ENCODE data around the gene UGT2A3.

The UGT2A3 gene

DNA sequence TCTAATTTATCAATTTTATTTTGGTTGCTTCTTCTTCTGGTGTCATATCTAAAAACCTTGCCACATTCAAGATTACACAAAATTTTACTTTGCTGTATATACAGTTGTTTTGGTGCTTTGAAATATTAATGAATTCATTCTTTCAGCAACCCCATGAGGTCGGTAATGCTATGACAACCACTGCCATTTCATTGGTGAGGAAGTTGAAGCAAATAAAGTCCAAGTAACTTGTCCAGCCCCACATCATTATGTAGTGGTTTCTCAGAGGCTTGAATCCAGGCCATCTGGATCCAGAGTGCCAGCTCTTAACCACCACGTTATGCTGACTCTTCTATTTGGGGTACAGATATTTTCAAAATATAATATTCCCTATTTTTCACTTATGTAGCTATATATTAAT, 42.2 kb downstream of the UGT2A3 start:
- no peak for DNase-seq

DNA sequence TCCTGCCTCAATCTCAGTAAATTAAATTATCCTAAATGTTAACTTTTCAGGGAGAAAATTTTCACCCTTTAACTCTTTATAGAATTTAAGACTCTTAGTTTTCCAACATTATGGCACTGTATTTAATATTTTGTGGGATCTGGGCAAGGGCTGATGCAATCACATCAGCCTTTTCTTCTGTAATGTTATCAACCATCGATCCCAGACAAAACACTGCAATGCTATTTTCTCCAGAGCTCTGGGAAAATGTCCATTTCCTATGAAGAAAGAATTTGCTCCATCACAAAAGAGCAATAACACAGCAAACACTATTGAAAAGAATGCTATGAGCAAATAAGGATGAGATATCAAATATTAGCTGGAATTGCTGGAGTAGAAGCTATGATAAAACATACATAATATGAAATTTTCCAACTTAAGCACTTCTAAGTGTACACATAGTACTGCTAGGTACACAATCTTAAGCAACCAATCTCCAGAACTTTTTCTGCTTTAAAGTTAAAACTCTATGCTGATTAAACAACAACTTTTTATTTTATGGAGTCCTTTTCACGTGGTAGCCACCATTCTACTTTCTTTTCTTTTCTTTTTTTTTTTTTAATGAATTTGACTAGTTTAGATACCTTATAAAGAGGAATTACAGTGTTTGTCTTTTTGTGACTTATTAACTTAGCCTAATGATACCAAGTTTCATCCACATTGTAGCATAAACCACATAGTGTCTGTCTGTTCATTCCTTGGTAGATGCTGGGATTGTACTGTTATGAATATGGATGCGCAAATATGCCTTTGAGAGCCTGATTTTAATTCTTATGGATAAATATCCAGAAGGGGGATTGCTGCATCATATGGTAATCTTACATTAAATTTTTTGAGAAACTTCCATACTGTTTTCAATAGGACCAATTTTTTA, 43.6 kb downstream of the UGT2A3 start:
- no peak for DNase-seq

DNA sequence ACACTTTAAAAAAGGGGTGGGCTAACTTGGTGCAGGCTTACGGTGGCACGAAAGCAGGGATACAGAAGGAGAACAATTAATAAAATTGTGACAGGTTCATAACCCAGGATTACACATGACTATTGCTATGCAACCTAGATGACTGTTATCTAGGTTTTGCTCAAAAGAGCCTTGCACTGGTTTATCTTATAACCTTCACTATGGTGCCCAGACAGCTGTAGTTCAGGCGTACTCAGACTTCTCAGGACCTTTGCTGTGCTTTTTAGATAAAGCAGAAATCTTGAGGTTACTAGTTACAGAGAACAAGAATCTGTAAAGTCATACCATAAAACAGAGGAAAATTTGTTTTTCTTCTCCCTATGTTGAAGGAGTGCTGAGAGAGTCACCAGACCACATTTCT, 44.4 kb downstream of the UGT2A3 start:
- no peak for DNase-seq

DNA sequence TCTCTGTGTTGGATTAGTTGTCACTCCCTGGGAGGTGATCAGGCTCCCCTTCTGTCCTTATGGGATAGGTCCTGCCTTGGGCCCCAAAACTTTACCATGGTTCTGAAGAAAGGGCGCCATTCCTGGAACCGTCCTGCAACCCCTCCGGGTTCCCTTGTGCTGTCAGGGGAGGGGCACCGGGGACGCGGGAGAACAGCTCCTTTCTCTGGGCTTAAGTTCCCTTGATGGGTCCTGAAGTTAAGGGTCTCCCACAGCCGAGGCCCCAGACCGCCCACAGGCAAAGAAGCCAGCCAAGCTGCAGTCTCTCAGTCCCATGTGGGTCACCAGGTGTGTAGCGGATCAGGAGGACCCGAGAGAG, 44.8 kb downstream of the UGT2A3 start:
- DNase-seq, result no peak

DNA sequence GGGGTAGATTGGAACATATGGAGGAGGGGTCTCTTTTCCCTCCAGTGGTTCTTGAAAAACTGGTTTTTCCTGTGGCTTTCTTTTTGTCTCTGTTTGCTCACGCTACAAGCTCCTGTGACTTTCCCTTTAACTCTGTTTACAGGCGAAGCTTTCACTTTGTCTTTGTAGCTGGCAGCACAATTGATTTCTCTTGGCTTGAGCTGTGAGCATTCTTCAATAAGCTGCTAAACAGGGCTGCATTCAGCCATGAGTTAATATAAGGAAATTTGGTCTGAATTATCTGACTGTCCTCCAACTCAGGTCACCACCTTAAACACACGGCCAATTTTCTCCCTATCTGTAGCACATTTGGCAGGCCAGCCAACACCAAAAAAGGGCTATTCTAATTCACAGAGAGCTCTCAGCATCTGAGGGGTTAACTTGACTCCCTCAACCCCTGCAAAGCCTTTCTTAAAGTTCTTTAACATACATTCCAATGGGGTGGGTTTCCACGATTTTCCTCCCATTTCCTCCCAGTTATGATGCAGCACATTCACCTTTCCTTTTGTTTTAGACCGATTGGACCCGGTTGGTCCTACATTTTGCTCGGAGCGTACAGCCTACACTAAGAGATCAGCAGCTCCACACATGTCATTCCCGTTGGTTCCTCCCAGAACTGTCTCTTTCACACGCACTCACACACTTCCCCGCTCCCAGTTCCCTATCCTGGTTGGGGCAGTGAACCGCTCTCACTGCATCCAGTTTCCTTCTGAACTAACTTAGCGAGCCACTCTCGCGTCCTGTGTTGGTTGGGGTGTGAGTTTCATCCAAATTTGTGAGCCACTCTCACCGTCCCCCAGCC, 45.4 kb downstream of the UGT2A3 start:
- no peak for DNase-seq

- DNase-seq, result no peak
These were observed 46.0 kb downstream of the UGT2A3 start for GRCh38 chr4:68905598-68905938.

DNA sequence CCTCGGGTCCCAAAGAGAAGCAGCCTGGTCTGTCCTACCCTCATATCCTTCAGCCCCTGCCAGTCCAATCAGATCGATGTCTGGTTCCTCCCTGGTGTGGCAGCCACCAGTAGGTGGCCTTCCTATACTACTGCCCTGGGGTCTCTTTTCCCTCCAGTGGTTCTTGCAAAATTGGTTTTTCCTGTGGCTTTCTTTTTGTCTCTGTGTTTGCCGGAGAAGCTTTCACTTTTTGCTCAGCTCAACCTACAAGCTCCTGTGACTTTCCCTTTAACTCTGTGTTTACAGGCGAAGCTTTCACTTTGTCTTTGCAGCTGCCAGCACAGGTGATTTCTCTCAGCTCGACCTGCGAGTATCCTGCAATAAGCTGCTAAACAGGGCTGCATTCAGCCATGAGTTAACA, 46.8 kb downstream of the UGT2A3 start:
- DNase-seq, result no peak

DNA sequence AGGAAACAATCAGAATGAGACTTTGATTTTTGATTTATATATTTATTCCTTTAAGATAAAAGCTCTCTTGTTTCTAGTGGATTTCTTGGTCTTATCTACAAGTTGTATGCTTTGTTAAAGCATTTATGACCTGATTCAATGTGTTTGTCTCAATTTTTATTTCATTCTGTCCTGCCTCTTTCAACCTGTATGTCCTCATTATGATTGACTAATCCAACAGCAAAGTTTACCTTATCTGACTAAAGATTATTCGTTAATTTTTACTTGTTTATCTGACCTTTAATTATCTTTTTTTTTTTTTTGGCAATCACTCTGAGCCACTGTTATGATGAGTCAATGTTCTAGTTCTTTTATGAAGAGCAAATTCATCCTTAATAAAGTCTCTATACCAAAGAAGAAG, 54.9 kb downstream of the UGT2A3 start:
- DNase-seq, result no peak

DNA sequence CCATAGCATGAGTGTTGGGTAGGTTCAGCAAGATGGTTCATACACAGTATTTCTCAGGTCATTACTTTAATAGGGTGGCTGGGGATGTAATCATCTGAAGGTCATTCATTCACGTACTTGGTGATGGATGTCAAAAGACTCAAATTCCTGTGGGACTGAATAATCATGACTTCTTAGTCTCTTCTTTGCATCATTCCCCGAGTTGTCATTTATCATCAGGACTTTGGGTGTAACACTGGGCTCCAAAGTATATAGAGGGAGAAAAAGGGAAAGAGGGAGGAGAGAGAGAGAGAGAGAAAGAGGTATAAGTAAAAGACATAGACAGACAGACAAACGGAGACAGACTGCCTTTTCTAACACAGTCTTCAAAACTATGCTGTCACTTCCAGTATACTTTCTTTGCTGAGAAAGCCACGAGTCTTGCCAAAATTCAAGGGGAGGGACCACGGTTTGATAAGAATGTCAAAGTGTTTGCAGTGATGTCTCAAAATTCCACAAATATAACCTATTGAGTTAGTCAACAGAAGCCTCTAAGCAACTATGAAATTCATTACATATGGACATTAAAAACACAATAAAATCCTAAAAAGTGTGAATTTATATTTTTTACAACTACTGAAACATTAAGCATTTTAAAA, 55.9 kb downstream of the UGT2A3 start:
- no peak for DNase-seq

- DNase-seq, result no peak
These were observed 58.7 kb downstream of the UGT2A3 start for GRCh38 chr4:68892861-68893260.

GRCh38 chr4:68891678-68892077, 59.9 kb downstream of the UGT2A3 start:
- no peak for DNase-seq

DNA sequence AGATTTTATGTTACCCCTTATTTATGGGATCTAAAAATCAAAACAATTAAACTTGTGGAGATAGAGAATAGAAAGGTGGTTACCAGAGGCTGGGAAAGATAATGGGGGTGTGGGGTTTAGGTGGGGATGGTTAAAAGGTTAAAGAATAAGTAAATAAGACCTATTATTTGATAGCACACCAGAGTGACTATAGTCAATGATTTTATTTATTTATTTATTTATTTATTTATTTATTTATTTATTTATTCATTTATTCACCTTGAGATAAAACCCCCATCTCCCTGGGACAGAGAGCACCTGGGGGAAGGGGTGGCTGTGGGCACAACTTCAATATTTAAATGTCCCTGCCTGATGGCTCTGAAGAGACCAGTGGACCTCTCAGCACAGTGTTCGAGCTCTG, 66.1 kb downstream of the UGT2A3 start:
- no peak for DNase-seq

DNA sequence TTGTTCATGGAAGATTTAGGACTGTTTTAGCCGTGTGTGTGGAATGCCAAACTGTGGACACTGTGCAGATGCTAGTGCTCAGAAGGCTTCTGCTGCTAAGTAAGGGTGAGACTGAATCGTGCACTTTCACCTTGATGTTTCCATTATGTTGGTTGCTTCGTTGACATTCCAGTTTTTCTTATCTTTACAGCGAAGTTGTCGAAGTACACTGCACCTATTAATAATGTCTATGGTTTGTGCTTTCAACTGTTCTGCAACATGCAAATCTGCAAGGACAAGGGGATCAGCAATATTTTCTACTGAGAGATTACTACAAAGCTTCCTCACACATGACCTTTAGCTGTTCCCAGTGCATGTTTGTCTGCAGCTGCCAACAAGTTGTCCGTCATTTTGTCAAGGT, 67.7 kb downstream of the UGT2A3 start:
- no peak for DNase-seq

Data from NCI-H187 treated with DMSO at 0.1 percent for 48 hours (cell line).